Testis (tissue), 5 donors: ENCODE measurements around the gene SPDYE18. TPM values are rescaled to one million over a fixed set of nuclear protein-coding genes. Genes with fewer than 3 reads are reported as not detected.
"Not testable (repeated sequence)": the region's sequence is repeated elsewhere in the genome, so short reads cannot be mapped to it uniquely, and the experiment has no call there.

Experiments
- DNase-seq: peaks from one replicate; pipeline ENCODE4 v3.0.0-alpha.2; 2019
- H3K27ac ChIP-seq, 2 donors: fragments of 200-600 bp; sonication (generic); one replicate each; pipeline ENCODE4 v1.5.1; 2019
- H3K27me3 ChIP-seq: fragments of 200-600 bp; sonication (generic); one replicate; pipeline ENCODE4 v1.5.1; 2019
- H3K36me3 ChIP-seq: fragments of 200-600 bp; sonication (generic); one replicate; pipeline ENCODE4 v1.5.1; 2017; ENCODE audit warnings: low read depth; ENCODE audit errors: missing control alignments
- H3K4me1 ChIP-seq: fragments of 200-600 bp; sonication (generic); one replicate; pipeline ENCODE4 v1.5.1; 2019
- H3K4me3 ChIP-seq, 2 donors: fragments of 200-600 bp; sonication (generic); one replicate each; pipeline ENCODE4 v1.5.1; 2017 to 2019
- H3K9me3 ChIP-seq: fragments of 200-600 bp; sonication (generic); one replicate; pipeline ENCODE4 v1.5.1; 2017
- WGBS, 2 donors: methylation state at CpG; one replicate each; pipeline ENCODE4 v1.1.5; 2018; 5-methylcytosine and 5-hydroxymethylcytosine counted together
- intact Hi-C: fragments of 100-400 bp; cut with DNase I; formaldehyde crosslinking; loops from one replicate; pipeline ENCODE4 v1.15.1; 2023; ENCODE audit warnings: low total_unique reads
- long read RNA-seq, 2 donors: transcript quantifications; one replicate each; lab custom pipeline, GENCODE V29; 2026
- polyA plus RNA-seq: library from polyadenylated mRNA; stranded (reverse); fragments of 350-450 nt; fragmentation: Illumina TruSeq; extraction: RNeasy Lipid Tissue Mini Kit (QIAGEN cat#74804); gene quantifications from one replicate; pipeline ENCODE4 v1.2.3, GENCODE V29; 2014; ENCODE audit warnings: low read depth, low replicate concordance; ENCODE audit not compliant: insufficient read depth
- total RNA-seq, 2 donors: library from RNA; depleted of rRNA; stranded (reverse); fragments of >200 nt; gene quantifications; one replicate each; pipeline ENCODE4 v1.2.3, GENCODE V29; 2016

SPDYE18 gene
- total RNA-seq: 10 to 100 TPM in 1 of 2 donors, 1 to 10 TPM in 1; 4.3 to 12.6 TPM
- 12.0 TPM for polyA plus RNA-seq
- long read RNA-seq, donor 1: 0 reads
- long read RNA-seq, donor 2: 0 reads

GRCh38 chr7:77062557-77062956, at the start of gene SPDYE18:
TSS of gene SPDYE18 (minus strand) at chr7:77062558. CDS start at chr7:77060512, 2,046 bp downstream.
- H3K36me3 ChIP-seq, H3K4me1 ChIP-seq, intact Hi-C loops, DNase-seq, H3K4me3 ChIP-seq, H3K27me3 ChIP-seq, H3K27ac ChIP-seq, H3K9me3 ChIP-seq: not testable (repeated sequence)
- 87 to 100% methylated on average over 3 to 4 of the region's 4 CpGs for WGBS, 2 donors

DNA sequence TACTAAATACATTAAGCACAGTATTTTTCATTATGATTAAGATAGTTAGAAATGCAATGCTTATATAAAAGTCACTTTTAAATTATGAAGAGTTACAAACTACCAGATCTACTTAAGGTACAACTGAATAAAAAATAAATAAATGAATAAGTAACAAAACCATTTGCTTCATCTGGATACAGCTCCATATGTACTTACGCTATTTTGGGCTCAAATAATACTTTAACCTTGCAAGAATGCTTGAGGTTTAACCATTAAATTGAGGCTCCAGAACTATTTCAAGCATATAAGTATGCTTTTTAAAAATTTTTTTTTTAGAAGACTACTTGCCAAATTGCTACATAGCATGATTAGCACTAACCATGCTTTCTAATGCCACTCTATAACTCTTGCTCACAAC, 46.0 kb upstream of the SPDYE18 start:
- H3K9me3 ChIP-seq, intact Hi-C loops, H3K36me3 ChIP-seq: not testable (repeated sequence)

DNA sequence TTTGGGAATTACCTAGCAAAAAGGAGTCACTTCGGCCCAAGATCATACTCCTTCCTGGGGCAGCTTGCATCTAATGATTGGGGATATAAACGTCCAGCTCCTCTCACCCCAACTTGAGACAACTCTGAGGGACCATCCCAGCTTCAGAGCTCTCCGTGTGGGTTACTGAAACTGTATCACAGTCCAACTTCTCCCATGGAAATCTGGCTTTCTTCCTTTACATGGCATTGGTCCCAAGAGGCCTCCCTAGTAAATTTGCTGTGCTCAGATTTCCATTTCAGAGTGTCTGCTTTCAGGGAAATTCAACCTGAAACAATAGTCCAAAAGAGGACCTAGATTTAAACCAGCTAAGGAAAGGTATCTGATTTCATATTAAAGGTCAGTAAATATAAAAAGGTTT, 45.3 kb upstream of the SPDYE18 start:
- H3K4me1 ChIP-seq, H3K4me3 ChIP-seq, H3K27ac ChIP-seq, H3K9me3 ChIP-seq, H3K36me3 ChIP-seq, H3K27me3 ChIP-seq, DNase-seq, intact Hi-C loops: not testable (repeated sequence)
- WGBS, 2 donors: 50 to 65% methylated on average over 1 to 3 of the region's 3 CpGs

More for the DNA sequence above, 46.0 kb upstream of the SPDYE18 start:
- not testable (repeated sequence) for DNase-seq, H3K4me3 ChIP-seq, H3K27me3 ChIP-seq, H3K27ac ChIP-seq, H3K4me1 ChIP-seq
- 83 to 88% methylated on average over 1 of the region's 1 CpG for WGBS, 2 donors

- 97 to 100% methylated on average over 3 of the region's 3 CpGs for WGBS, 2 donors
- H3K4me3 ChIP-seq, intact Hi-C loops, DNase-seq, H3K9me3 ChIP-seq, H3K4me1 ChIP-seq, H3K27me3 ChIP-seq, H3K36me3 ChIP-seq, H3K27ac ChIP-seq: not testable (repeated sequence)
Measured at GRCh38 chr7:77105904-77106303, 43.5 kb upstream of the SPDYE18 start.

DNA sequence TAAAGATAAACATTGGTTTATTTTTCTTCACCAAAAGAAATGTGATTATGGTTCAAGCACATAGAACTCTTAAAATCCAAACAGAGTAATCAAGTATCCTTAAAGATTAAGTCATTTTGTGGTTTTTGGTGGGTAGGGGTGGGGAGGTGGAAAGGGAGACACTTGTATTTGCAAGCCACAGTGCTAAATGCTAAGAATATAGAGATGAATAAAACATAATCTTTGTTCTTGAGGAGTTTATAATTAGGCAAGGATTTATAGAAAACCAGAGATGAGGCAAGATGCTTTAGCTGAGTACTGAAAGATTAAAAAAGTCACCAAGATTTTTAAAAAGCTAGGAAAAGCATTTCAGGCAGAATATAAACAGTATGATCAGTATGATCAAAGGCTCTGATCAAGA, 40.3 kb upstream of the SPDYE18 start:
- H3K36me3 ChIP-seq, H3K4me3 ChIP-seq, H3K4me1 ChIP-seq, intact Hi-C loops, H3K27ac ChIP-seq, DNase-seq, H3K9me3 ChIP-seq, H3K27me3 ChIP-seq: not testable (repeated sequence)

DNA sequence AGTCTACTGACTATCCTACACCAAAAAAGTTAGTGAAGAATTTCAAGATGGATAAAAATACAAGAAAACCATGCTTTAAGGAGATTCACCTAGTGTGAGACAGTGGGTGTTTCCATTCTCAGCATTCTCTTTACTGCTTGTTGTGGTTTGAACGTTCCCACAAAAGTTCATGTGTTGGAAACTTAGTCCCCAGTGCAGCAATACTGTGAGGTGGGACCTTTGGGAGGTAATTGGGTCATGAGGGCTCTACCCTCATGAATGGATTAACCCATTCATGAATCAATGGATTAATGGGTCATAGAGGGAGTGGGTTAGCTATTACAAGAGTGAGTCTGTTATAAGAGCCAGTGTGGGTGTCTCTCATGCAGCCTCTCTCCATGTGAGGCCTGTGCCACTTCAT, 38.8 kb upstream of the SPDYE18 start:
- H3K36me3 ChIP-seq, H3K4me1 ChIP-seq, H3K27me3 ChIP-seq, intact Hi-C loops, DNase-seq, H3K27ac ChIP-seq, H3K4me3 ChIP-seq, H3K9me3 ChIP-seq: not testable (repeated sequence)
- WGBS, 2 donors: 75 to 80% methylated on average over 1 of the region's 1 CpG

DNA sequence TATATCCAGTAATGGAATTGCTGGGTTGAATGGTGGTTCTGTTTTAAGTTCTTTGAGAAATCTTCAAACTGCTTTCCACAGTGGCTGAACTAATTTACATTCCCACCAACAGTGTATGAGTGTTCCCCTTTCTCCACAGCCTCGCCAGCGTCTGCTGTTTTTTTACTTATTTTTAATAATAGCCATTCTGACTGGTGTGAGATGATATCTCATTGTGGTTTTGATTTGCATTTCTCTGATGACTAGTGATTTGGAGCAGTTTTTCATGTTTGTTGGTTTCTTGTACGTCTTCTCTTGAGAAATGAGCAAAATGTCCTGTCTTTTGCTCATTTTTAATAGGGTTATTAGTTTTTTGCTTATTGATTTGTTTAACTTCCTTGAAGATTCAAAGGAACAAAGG, 38.1 kb upstream of the SPDYE18 start:
- intact Hi-C loops, H3K27me3 ChIP-seq, H3K4me1 ChIP-seq, H3K36me3 ChIP-seq, H3K9me3 ChIP-seq, DNase-seq, H3K4me3 ChIP-seq, H3K27ac ChIP-seq: not testable (repeated sequence)
- 92 to 94% methylated on average over 2 of the region's 3 CpGs for WGBS, 2 donors

- H3K4me1 ChIP-seq, H3K27ac ChIP-seq, H3K4me3 ChIP-seq, intact Hi-C loops, H3K27me3 ChIP-seq, H3K9me3 ChIP-seq, H3K36me3 ChIP-seq, DNase-seq: not testable (repeated sequence)
- 14 to 43% methylated on average over 2 of the region's 2 CpGs for WGBS, 2 donors
Measured at GRCh38 chr7:77092301-77092700, 29.9 kb upstream of the SPDYE18 start.

DNA sequence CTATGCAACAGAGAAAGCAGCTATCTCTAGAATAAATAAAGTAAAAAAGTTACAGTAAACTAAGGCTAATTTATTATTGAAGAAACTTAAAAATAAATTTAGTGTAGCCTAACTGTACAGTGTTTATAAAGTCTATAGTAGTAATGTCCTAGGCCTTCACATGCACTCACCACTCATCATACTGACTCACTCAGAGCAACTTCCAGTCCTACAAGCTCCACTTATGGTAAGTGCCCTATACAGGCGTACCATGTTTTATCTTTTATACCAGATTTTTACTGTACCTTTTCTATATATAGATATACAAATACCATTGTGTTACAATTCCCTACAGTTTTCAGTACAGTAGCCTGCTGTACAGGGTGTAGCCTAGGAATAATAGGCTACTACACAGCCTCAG, 19.8 kb upstream of the SPDYE18 start:
- H3K4me3 ChIP-seq, H3K36me3 ChIP-seq, H3K9me3 ChIP-seq, H3K4me1 ChIP-seq, H3K27ac ChIP-seq, DNase-seq, H3K27me3 ChIP-seq, intact Hi-C loops: not testable (repeated sequence)
- WGBS, 2 donors: 73 to 100% methylated on average over 1 of the region's 1 CpG

- H3K36me3 ChIP-seq, H3K9me3 ChIP-seq, H3K27me3 ChIP-seq, H3K4me1 ChIP-seq, DNase-seq, H3K4me3 ChIP-seq, intact Hi-C loops, H3K27ac ChIP-seq: not testable (repeated sequence)
- WGBS, 2 donors: 85 to 100% methylated on average over 1 of the region's 2 CpGs
Measured at GRCh38 chr7:77080236-77080635, 17.9 kb upstream of the SPDYE18 start.

DNA sequence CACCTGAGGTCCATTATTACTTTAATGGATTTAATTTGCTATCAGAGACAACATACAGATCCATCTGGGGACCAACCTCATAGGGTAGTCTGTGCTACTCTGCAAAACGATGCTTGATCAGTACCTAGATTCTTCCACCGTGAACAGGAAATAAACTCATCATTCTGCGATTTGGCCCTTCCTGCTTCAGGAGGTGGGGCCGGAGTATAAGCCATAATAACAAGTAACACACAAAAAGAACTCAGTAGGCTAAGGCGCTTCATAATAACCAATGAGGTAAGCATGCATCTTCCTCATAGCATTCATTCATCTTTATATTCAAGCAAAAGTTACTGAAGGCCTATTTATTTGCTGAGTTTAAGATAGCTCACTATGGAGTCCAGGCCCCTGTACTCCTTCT, 17.3 kb upstream of the SPDYE18 start:
- 87% methylated on average over 4 of the region's 5 CpGs; no CpG with 5 or more reads in 1 of the 2 donors for WGBS, 2 donors
- DNase-seq, H3K9me3 ChIP-seq, intact Hi-C loops, H3K36me3 ChIP-seq, H3K27me3 ChIP-seq, H3K27ac ChIP-seq, H3K4me3 ChIP-seq, H3K4me1 ChIP-seq: not testable (repeated sequence)

DNA sequence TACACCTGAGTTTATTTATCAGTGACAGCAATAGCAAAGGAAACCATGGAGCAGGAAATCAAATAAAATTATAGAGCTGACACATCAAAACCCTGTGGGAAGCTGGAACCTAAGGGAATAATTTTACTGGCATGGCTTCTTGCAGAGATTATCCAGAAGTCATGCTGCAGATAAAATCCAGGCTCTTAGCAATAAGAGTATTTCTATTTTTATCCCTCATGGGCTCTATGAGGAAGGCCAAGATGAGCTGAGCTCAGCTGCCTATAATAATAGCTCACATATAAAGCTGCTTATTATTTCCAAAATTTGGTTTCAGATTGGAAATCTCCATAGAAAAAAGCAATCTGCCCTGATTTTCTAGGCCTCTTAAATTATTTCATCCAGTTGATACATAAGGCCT, 16.8 kb upstream of the SPDYE18 start:
- H3K4me1 ChIP-seq, H3K36me3 ChIP-seq, H3K9me3 ChIP-seq, DNase-seq, H3K27me3 ChIP-seq, H3K4me3 ChIP-seq, intact Hi-C loops, H3K27ac ChIP-seq: not testable (repeated sequence)

DNA sequence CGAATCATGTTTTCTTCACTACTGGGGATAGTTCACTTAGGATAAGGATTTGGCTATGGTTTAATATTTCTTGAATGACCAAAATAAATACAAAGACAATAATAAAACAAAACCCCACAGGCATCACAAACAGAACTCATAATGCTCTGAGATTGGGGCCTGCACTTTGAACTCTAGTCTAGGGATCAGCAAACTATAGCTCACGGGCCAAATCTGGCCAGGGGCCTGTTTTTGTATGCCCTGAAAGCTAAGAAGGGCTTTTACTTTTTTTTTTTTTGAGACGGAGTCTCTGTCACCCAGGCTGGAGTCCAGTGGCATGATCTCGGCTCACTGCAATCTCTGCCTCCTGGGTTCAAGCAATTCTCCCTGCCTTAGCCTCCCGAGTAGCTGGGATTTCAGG, 14.7 kb upstream of the SPDYE18 start:
- H3K36me3 ChIP-seq, H3K9me3 ChIP-seq, H3K27me3 ChIP-seq, H3K4me3 ChIP-seq, DNase-seq, H3K27ac ChIP-seq, H3K4me1 ChIP-seq, intact Hi-C loops: not testable (repeated sequence)
- 91% methylated on average over 5 of the region's 5 CpGs; no CpG with 5 or more reads in 1 of the 2 donors for WGBS, 2 donors
